HepG2 (cell line): Measurements from ENCODE around the gene CIBAR2. TPM values are rescaled to one million over a fixed set of nuclear protein-coding genes. Genes with fewer than 3 reads are reported as not detected.

Experiments
- ATAC-seq: fragments of 200-7000 bp; cut with Tn5 transposase; 3 replicates; pipeline ENCODE4 v1.9.1; 2020; ENCODE audit warnings: mild to moderate bottlenecking, moderate library complexity
- BruUV-seq: library from RNA; stranded (reverse); fragments of 400-500 nt; replicated peaks from 2 replicates; lab custom pipeline; 2021; lab: Mats Ljungman, UMichigan
- CTCF ChIA-PET: fragments of 300-600 bp; formaldehyde crosslinking; extraction: SDS; loops from one replicate; lab custom pipeline; 2021; ENCODE audit warnings: low total read pairs, inconsistent platforms, low intra/inter-chr PET ratio; lab: Yijun Ruan, JAX
- POLR2A ChIA-PET: fragments of 350-600 bp; sonication (Branson Sonifier 250); formaldehyde crosslinking; loops from one replicate; lab custom pipeline; 2020; ENCODE audit warnings: antibody characterized with exemption, inconsistent platforms; lab: Yijun Ruan, JAX
- DNase-seq: peaks from one replicate; pipeline ENCODE4 v3.0.0-alpha.2; 2015; ENCODE audit warnings: low spot score
- FAIRE-seq: peaks from 3 replicates; lab custom pipeline; 2011; peaks lifted over from hg19 to GRCh38; lab: Jason Lieb, UNC
- H2AFZ ChIP-seq: one replicate; pipeline ENCODE4 v1.6.1; 2011; ENCODE audit warnings: low read length, inconsistent platforms
- H3K27ac ChIP-seq: fragments of 300-600 bp; 3 replicates; pipeline ENCODE4 v1.8.0; 2011; ENCODE audit warnings: mixed run types, mild to moderate bottlenecking, mixed read lengths, low read length, inconsistent platforms; ENCODE audit not compliant: insufficient read depth; ENCODE audit errors: extremely low read length
- H3K27me3 ChIP-seq, 2 experiments: fragments of 200-600 bp in 1 of 2; 2 replicates in 1 of 2; 3 replicates in 1 of 2; pipeline versions ENCODE4 v1.6.0 to v1.8.0; 2011; ENCODE audit warnings: low read length in 2 of 2, mild to moderate bottlenecking in 2 of 2, moderate library complexity in 2 of 2, inconsistent platforms in 1 of 2; ENCODE audit not compliant: insufficient read depth in 2 of 2, control insufficient read depth in 1 of 2
- H3K36me3 ChIP-seq, 2 experiments: fragments of 200-600 bp in 1 of 2; replicated peaks in 1 of 2; 2 replicates in 1 of 2; 3 replicates in 1 of 2; pipeline versions ENCODE4 v1.5.1 to v1.8.0; 2011; ENCODE audit warnings: low read length in 2 of 2, inconsistent platforms in 1 of 2; ENCODE audit not compliant: insufficient read depth in 2 of 2, control insufficient read depth in 1 of 2
- H3K4me1 ChIP-seq: 2 replicates; pipeline ENCODE4 v1.5.1; 2012; ENCODE audit warnings: low read length, inconsistent platforms; ENCODE audit not compliant: insufficient read depth
- H3K4me2 ChIP-seq: 2 replicates; pipeline ENCODE4 v1.6.0; 2011; ENCODE audit warnings: low read depth, low read length, inconsistent platforms
- H3K4me3 ChIP-seq, 3 experiments: fragments of 200-600 bp in 1 of 3; sonication (generic), shearing (Covaris generic) in 1 of 3; replicated peaks in 1 of 3; 2 replicates each; pipeline ENCODE4 v1.5.1; 2011 to 2016; ENCODE audit warnings: low read length in 3 of 3, inconsistent platforms in 2 of 3, low read depth in 2 of 3, mild to moderate bottlenecking in 2 of 3, control low read depth in 1 of 3, mixed read lengths in 1 of 3; ENCODE audit not compliant: insufficient read depth in 1 of 3
- H3K79me2 ChIP-seq: one replicate; pipeline ENCODE4 v1.6.1; 2011; ENCODE audit warnings: low read length, inconsistent platforms; ENCODE audit not compliant: insufficient read depth
- H3K9ac ChIP-seq: 2 replicates; pipeline ENCODE4 v1.6.0; 2011; ENCODE audit warnings: mild to moderate bottlenecking, low read depth, low read length, inconsistent platforms; ENCODE audit not compliant: insufficient read depth
- H3K9me3 ChIP-seq: 2 replicates; pipeline ENCODE4 v1.5.1; 2012; ENCODE audit warnings: mild to moderate bottlenecking, low read length
- H4K20me1 ChIP-seq: 2 replicates; pipeline ENCODE4 v1.6.0; 2011; ENCODE audit warnings: inconsistent platforms, mild to moderate bottlenecking, low read length, moderate library complexity; ENCODE audit not compliant: insufficient read depth
- AHR ChIP-seq: IDR thresholded peaks from 2 replicates; pipeline ENCODE4 v1.6.1; 2018; ENCODE audit warnings: missing genetic modification reagents, missing compliant biosample characterization
- ARID2 ChIP-seq: sonication (generic); formaldehyde crosslinking; IDR thresholded peaks from 2 replicates; pipeline ENCODE4 v1.8.1; 2022; ENCODE audit warnings: mild to moderate bottlenecking, missing genetic modification reagents, borderline replicate concordance
- HNF4G ChIP-seq, 2 experiments: sonication (generic) in 1 of 2; formaldehyde crosslinking in 1 of 2; IDR thresholded peaks; 2 replicates each; pipeline versions ENCODE4 v1.4.0 to v1.6.1; 2011 to 2020; ENCODE audit warnings: borderline replicate concordance in 2 of 2, low read depth in 2 of 2, mild to moderate bottlenecking in 2 of 2, low read length in 1 of 2, missing genetic modification reagents in 1 of 2, moderate library complexity in 1 of 2
- MXI1 ChIP-seq: IDR thresholded peaks from 3 replicates; pipeline ENCODE4 v1.6.1; 2012; ENCODE audit warnings: low read depth, low read length, inconsistent platforms, borderline replicate concordance
- NFIB ChIP-seq: sonication (generic); formaldehyde crosslinking; IDR thresholded peaks from 2 replicates; pipeline ENCODE4 v1.9.0; 2021; ENCODE audit warnings: missing genetic modification reagents, mild to moderate bottlenecking, borderline replicate concordance
- PRMT3 ChIP-seq: sonication (generic); formaldehyde crosslinking; IDR thresholded peaks from 2 replicates; pipeline ENCODE4 v1.8.1; 2022; ENCODE audit warnings: low read depth, mild to moderate bottlenecking, moderate library complexity, missing genetic modification reagents, borderline replicate concordance
- SALL1 ChIP-seq: sonication (generic); formaldehyde crosslinking; IDR thresholded peaks from 2 replicates; pipeline ENCODE4 v1.8.0; 2022; ENCODE audit warnings: mild to moderate bottlenecking, missing genetic modification reagents
- THAP9 ChIP-seq: sonication (generic); formaldehyde crosslinking; IDR thresholded peaks from 2 replicates; pipeline ENCODE4; 2020; ENCODE audit warnings: missing genetic modification reagents, mild to moderate bottlenecking, borderline replicate concordance
- ZNF280B ChIP-seq: sonication (generic); formaldehyde crosslinking; IDR thresholded peaks from 2 replicates; pipeline ENCODE4 v1.5.0; 2020; ENCODE audit warnings: missing genetic modification reagents, mild to moderate bottlenecking, borderline replicate concordance
- ZNF331 ChIP-seq: sonication (generic); formaldehyde crosslinking; IDR thresholded peaks from 2 replicates; pipeline ENCODE4 v1.4.0; 2020; ENCODE audit warnings: missing genetic modification reagents
- ZNF687 ChIP-seq: sonication (generic); formaldehyde crosslinking; IDR thresholded peaks from 2 replicates; pipeline ENCODE4 v1.5.1; 2020; ENCODE audit warnings: mild to moderate bottlenecking, missing genetic modification reagents, moderate library complexity
- WGBS: methylation state at CpG from one replicate; pipeline ENCODE4 v1.1.6; 2017; ENCODE audit warnings: low lambda C conversion rate; 5-methylcytosine and 5-hydroxymethylcytosine counted together
- in situ Hi-C: cut with HindIII; loops from 2 replicates; pipeline ENCODE4 v1.10.0; 2017; ENCODE audit warnings: low pct_unique_long_range_greater_than_20kb; ENCODE audit not compliant: extremely low pct_ligation_motif_present
- intact Hi-C: fragments of 100-400 bp; cut with micrococcal nuclease; formaldehyde crosslinking; loops from one replicate; pipeline ENCODE4 v1.10.0; 2022; ENCODE audit not compliant: unreplicated experiment
- polyA plus RNA-seq, 8 experiments: library from polyadenylated mRNA; depleted of rRNA in 3 of 8; stranded (reverse) in 7 of 8; unstranded in 1 of 8; fragments of >200 nt; fragmentation: Illumina TruSeq in 4 of 8; extraction: Trizol in 4 of 8; gene quantifications; 2 replicates each; pipeline versions ENCODE4 v1.2.1 to v1.2.3, GENCODE V29; 2011 to 2016; ENCODE audit warnings: low read depth in 4 of 8, missing spikeins in 1 of 8, mixed read lengths in 1 of 8; ENCODE audit not compliant: insufficient read depth in 1 of 8
- total RNA-seq, 5 experiments: library from RNA; depleted of rRNA; stranded (reverse); fragments of >200 nt; fragmentation: Illumina TruSeq; extraction: Trizol; gene quantifications; 2 replicates each; pipeline ENCODE4 v1.2.3, GENCODE V29; 2016; ENCODE audit warnings: low read depth in 1 of 5

Gene CIBAR2
- total and polyA plus RNA-seq, 2 of the 13 experiments (the other 11 are each of a cell fraction or from before 2014, with no cell fraction given), result not detected

- no peak overlapping the region for H2AFZ ChIP-seq
- no peaks in the 10 kb centered on the region for H3K79me2 ChIP-seq
- H3K4me3 ChIP-seq, result no peak overlapping the region
- H3K4me1 ChIP-seq, result peaks cover 7% of the 10 kb centered on the region; the same call in 1 of the 2 replicates
- WGBS, result 20% methylated on average over 7 of the region's 8 CpGs
- H3K9me3 ChIP-seq, result no peaks in the 10 kb centered on the region
- H3K36me3 ChIP-seq, result no peaks in the 10 kb centered on the region
- peak; percentile 3; the same call in 1 of the 3 replicates for ATAC-seq
- no peak overlapping the region for H3K27ac ChIP-seq
- peaks cover 18 to 87% of the 10 kb centered on the region in 2 experiments; a peak in 4 of 5 replicates for H3K27me3 ChIP-seq
- H4K20me1 ChIP-seq, result no peaks in the 10 kb centered on the region; the same call in 1 of the 2 replicates
- CTCF ChIA-PET, result no interaction called here
- intact Hi-C loops, result no loop called here
- H3K4me2 ChIP-seq, result no peak overlapping the region
- FAIRE-seq, result no peak
- TF ChIP-seq HNF4G (IDR thresholded peaks at IDR 0.05; ENCODE audit: borderline replicate concordance, low read depth, low read length), result no peak
- no peak for TF ChIP-seq HNF4G (CRISPR knock-in tag; IDR thresholded peaks at IDR 0.05; ENCODE audit: borderline replicate concordance, low read depth)
- 0 out of 2 replicates have a peak, but pooled peaks have one; percentile 31 for TF ChIP-seq ZNF280B
- TF ChIP-seq AHR (CRISPR knock-in tag), result no peak
- 0 out of 2 replicates have a peak, but pooled peaks have one; percentile 27 for TF ChIP-seq NFIB
- 0 out of 3 replicates have a peak, but pooled peaks have one; percentile 14 for TF ChIP-seq MXI1
- TF ChIP-seq ZNF331, result no peak
- no peak for TF ChIP-seq PRMT3 (CRISPR knock-in tag)
- peak; percentile 26; the same call in 1 of the 2 replicates for TF ChIP-seq ZNF687 (CRISPR knock-in tag)
- peak; percentile 23; the same call in 1 of the 2 replicates for TF ChIP-seq SALL1 (CRISPR knock-in tag)
- no peak for TF ChIP-seq THAP9 (CRISPR knock-in tag)
- no peak for TF ChIP-seq ARID2
- TF ChIP-seq, all 625 proteins: peak for 5
- POLR2A ChIA-PET, result no interaction called here
- no peak overlapping the region for H3K9ac ChIP-seq
- in situ Hi-C loops, result no loop called here
- BruUV-seq, result no TSS peak
- no peak for DNase-seq
These were observed 21.3 kb downstream of the CIBAR2 start for GRCh38 chr16:85090873-85091521.
